CD8-positive, alpha-beta memory T cell (primary cell): Measurements from ENCODE around the gene GLI1. TPM values are rescaled to one million over a fixed set of nuclear protein-coding genes. Genes with fewer than 3 reads are reported as not detected.

Experiments
- polyA plus RNA-seq: library from polyadenylated mRNA; unstranded; fragments of 300-500 nt; fragmentation: Illumina TruSeq; gene quantifications from one replicate; pipeline ENCODE4 v1.2.3, GENCODE V29; 2021
- total RNA-seq, 2 experiments: library from RNA; stranded (reverse); gene quantifications; one replicate each; pipeline ENCODE4 v1.2.3, GENCODE V29; 2021

GLI1 gene
- total and polyA plus RNA-seq, 3 experiments from 2014 or later: 0.32 to 0.75 (median 0.55) TPM

Other genes starting within 250 kb of the GLI1 start
- under 1 TPM; 0.22 to 0.47 TPM for gene NXPH4, start 243.0 kb upstream of the GLI1 start, total RNA-seq
- not detected for gene NXPH4, start 243.0 kb upstream of the GLI1 start, polyA plus RNA-seq
- gene SHMT2, start 230.1 kb upstream of the GLI1 start, total RNA-seq: 100 to 1,000 TPM; 349 to 352 TPM
- gene SHMT2, start 230.1 kb upstream of the GLI1 start, polyA plus RNA-seq: 34.7 TPM
- gene STAC3, start 208.6 kb upstream of the GLI1 start, total RNA-seq: 1 to 10 TPM in 1 of 2 experiments, under 1 TPM in 1; 0.96 to 1.4 TPM
- not detected for gene STAC3, start 208.6 kb upstream of the GLI1 start, polyA plus RNA-seq
- gene R3HDM2, start 28.7 kb upstream of the GLI1 start, total RNA-seq: 10 to 100 TPM; 28.2 to 36.8 TPM
- gene R3HDM2, start 28.7 kb upstream of the GLI1 start, polyA plus RNA-seq: 15.1 TPM
- under 1 TPM; 0.11 TPM for gene INHBC, start 25.0 kb upstream of the GLI1 start, total RNA-seq
- gene INHBC, start 25.0 kb upstream of the GLI1 start, polyA plus RNA-seq: not detected
- gene INHBE, start 4.5 kb upstream of the GLI1 start, total RNA-seq: under 1 TPM; 0.38 to 0.61 TPM
- gene INHBE, start 4.5 kb upstream of the GLI1 start, polyA plus RNA-seq: not detected
- gene ARHGAP9, start 20.1 kb downstream of the GLI1 start, total RNA-seq: 100 to 1,000 TPM; 116 to 121 TPM
- 181 TPM for gene ARHGAP9, start 20.1 kb downstream of the GLI1 start, polyA plus RNA-seq
- gene MARS1, start 28.3 kb downstream of the GLI1 start, total RNA-seq: 100 to 1,000 TPM; 386 to 398 TPM
- 89.8 TPM for gene MARS1, start 28.3 kb downstream of the GLI1 start, polyA plus RNA-seq
- gene DDIT3, start 60.7 kb downstream of the GLI1 start, total RNA-seq: 10 to 100 TPM; 12.7 to 13.2 TPM
- 11.7 TPM for gene DDIT3, start 60.7 kb downstream of the GLI1 start, polyA plus RNA-seq
- 10 to 100 TPM; 49.0 to 54.7 TPM for gene MBD6, start 63.0 kb downstream of the GLI1 start, total RNA-seq
- gene MBD6, start 63.0 kb downstream of the GLI1 start, polyA plus RNA-seq: 4.2 TPM
- gene DCTN2, start 87.4 kb downstream of the GLI1 start, total RNA-seq: 10 to 100 TPM; 98.7 to 99.3 TPM
- gene DCTN2, start 87.4 kb downstream of the GLI1 start, polyA plus RNA-seq: 80.8 TPM
- gene KIF5A, start 90.3 kb downstream of the GLI1 start, total RNA-seq: 1 to 10 TPM; 1.8 to 2.1 TPM
- 0.12 TPM for gene KIF5A, start 90.3 kb downstream of the GLI1 start, polyA plus RNA-seq
- gene PIP4K2C, start 131.4 kb downstream of the GLI1 start, total RNA-seq: 10 to 100 TPM; 24.7 to 29.7 TPM
- gene PIP4K2C, start 131.4 kb downstream of the GLI1 start, polyA plus RNA-seq: 40.6 TPM
- 10 to 100 TPM; 16.7 to 18.3 TPM for gene DTX3, start 145.0 kb downstream of the GLI1 start, total RNA-seq
- 7.2 TPM for gene DTX3, start 145.0 kb downstream of the GLI1 start, polyA plus RNA-seq
- 1 to 10 TPM; 1.4 to 1.9 TPM for gene ARHGEF25, start 151.7 kb downstream of the GLI1 start, total RNA-seq
- not detected for gene ARHGEF25, start 151.7 kb downstream of the GLI1 start, polyA plus RNA-seq
- gene B4GALNT1, start 173.4 kb downstream of the GLI1 start, total RNA-seq: 1 to 10 TPM; 2.9 to 4.1 TPM
- not detected for gene B4GALNT1, start 173.4 kb downstream of the GLI1 start, polyA plus RNA-seq
- 100 to 1,000 TPM in 1 of 2 experiments, 10 to 100 TPM in 1; 96.8 to 103 TPM for gene OS9, start 234.3 kb downstream of the GLI1 start, total RNA-seq
- 86.9 TPM for gene OS9, start 234.3 kb downstream of the GLI1 start, polyA plus RNA-seq